GM18507 (cell line): ENCODE data around the gene AGMAT.

Source experiments
- DNase-seq: peaks from one replicate; pipeline ENCODE4 v3.0.0; 2011; ENCODE audit warnings: low read depth; ENCODE audit not compliant: insufficient read length; ENCODE audit errors: extremely low spot score
- FAIRE-seq: peaks from 2 replicates; lab custom pipeline; 2011; peaks lifted over from hg19 to GRCh38; lab: Jason Lieb, UNC

The AGMAT gene

DNA sequence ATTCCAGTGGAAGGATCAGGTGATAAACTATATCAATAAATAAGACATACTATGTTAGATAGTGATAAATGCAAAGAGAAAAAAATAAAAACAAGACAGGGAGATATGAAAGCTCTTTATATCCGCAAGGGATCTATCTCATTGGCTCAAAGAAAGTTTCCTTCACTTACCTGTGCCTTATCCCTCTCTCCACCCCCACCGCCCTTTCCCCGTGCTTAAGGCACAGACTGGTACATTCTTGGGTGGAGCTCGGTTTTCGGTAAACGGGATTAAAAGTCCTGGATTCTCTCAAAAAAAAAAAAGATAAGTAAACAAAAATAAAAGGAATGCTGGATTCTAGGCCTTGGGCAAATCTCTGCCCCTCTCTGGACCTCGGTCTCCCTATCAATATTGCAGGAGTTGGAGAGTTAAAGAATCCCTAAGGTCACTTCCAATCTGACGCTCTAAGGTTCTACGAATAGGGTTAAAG is 58.8 kb downstream of the AGMAT start:
- no peak for FAIRE-seq

DNA sequence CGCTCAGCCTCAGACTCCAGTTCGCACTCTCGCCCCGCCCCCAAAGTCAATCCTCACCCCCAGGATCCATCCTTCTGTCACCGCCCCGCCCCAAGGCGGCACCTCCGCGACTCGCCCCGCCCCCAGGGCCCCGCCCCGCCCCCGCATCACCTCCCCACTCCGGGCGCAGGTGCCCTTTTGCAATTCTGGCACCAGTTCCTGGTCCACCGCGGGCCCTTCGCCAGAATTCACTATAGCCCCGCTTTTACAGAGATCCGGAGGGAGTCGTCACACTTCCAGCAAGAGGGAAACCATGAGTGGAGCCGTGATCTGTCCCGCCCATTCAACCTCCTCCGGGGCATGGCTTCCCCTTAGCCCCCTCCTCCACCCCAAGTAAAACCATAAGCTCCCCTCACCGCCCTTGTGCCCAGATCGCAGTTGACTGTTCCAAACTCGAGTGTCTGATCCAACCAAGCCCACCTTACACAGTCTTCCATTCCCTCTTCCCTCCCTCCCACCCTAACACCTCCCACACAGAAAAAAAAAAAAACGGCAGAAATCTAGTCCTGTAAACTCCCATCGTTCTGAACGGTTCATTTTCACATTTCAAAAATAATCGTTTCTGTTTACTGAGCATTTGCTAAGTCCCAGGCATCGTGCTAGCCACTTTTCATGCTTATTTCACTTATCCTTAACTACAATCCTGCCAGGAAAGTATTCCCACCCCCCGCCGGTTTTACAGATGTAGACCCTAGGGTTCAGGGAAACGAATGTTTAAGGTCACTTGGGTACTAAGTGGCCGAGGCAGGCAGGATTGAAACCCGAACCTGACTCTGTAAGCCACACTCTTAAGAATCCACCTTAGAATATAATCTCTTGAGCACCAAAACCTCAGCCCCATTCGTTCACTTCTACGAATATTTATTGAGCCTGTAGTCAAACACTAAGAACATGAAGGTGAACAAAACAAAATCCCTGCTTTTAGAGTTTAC is 59.5 kb downstream of the AGMAT start:
- FAIRE-seq (peak; percentile 50), DNase-seq (no peak)

More for the DNA sequence above, 58.8 kb downstream of the AGMAT start:
- DNase-seq: no peak

DNA sequence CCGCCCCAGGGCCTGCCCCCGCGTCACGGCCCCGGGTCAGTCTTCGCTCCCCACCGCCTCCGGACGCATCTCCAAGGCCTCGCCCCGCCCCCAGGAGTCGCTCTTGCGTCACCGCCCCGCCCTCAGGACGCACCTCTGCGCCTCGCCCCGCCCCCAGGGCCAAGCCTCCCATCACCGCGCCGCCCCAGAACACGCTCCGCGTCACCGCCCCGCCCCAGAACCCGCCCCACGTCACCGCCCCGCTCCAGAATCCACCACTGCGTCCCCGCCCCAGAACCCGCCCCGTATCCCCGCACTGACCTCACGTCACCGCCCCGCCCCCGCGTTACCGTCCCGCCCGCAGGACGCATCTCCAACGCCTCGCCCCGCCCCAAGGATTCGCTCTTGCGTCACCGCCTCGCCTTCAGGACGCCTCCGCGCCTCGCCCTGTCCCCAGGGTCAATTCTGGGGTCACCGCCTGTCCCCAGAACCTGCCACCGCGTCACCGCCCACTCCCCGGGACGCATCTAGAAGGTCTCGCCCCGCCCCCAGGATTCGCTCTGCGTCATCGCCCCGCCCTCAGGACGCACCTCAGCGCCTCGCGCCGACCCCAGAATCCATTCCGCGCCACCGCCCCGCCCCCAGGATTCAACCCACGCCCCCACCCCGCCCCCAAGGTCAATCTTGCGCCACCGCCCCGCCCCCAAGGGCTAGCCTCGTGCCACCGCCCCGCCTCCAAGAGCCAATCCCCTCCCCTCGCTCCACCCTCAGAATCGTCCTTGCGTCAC is 60.4 kb downstream of the AGMAT start:
- DNase-seq: peak; percentile 86
- FAIRE-seq: peak; percentile 96

DNA sequence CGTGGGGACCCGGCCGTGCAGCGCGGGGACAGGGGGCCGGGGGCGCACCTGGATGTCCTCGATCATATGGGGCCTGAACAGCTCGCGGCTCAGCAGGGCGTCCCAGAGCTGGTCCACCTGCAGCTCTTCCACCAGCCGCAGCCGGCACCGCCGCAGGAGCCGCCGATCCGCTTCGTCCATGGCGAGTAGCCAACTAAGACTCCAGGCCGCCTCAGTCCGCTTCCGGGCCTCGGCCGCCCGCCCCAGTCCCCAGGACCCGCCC is 60.9 kb downstream of the AGMAT start, which contains the start of gene CASP9:
Gene CASP9, minus strand, starts transcription at position 195 of the 262 bp plus-strand sequence. Its CDS starts 15 bp downstream, at position 180.
- FAIRE-seq: no peak
- DNase-seq: no peak

DNA sequence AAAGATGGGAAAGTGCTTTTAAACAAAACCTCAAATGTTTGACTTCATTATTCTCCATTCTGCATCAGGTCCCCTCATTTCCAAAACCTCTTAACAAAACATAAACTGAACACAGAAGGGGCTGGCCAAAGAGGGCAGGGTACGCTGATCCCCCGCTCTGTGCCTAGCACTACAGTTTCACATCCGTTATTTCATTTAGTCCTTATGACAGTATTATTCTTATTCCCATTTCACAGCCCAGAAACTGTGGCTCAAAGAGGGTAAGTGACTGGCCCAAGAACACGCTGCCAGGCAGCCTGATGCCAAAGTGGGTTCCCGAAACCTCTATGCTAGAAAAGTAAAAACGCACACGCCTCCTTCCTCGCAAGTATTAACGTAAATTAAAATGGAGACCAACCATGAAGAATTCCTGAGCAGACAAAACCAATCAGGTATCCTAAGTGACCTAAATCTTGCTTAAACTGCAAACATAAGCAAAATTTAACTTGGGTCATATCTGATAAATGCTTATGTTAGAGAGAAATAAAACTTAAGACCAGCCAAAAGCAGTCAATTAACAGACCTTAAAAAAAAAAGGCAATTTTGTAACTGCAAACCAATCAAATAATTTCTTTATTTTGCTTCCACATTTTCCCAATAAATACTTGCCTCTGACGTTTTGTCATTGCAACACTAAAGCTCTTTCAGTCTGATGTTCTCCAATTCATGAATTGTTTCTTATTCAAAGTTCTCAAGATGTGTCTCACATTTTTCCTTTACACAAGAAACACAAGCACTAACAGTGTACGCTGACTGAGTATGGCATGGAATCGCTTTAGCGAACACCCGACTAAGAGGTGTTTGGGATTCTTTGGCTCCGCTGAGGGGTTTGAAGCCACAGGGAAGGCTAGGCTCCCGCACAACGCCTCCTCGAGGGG is 61.5 kb downstream of the AGMAT start:
- DNase-seq: no peak
- no peak for FAIRE-seq

DNA sequence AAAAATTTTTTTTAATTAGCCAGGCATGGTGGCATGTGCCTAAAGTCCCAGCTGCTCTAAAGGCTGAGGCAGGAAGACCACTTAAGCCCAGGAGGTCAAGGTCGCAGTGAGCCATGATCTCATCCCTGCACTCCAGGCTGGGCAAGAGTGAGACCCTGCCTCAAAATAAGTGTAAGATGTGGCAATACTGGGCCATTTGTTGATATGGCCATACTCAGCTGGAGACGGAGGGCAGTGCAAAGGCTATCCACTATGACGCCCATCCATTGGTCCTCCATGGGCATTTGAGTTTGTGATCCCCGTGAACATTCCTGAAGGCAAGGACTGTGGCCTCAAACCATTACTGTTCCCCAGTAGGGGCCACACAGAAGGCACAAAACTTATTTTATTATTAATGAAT is 62.3 kb downstream of the AGMAT start:
- DNase-seq (no peak), FAIRE-seq (no peak)
